Suppressor macrophage (primary cell): ENCODE data around the gene CUX1.
A peak's percentile ranks its signal among the peaks of the same experiment; 100 is the strongest.
"Not testable (repeated sequence)": the region's sequence is repeated elsewhere in the genome, so short reads cannot be mapped to it uniquely, and the experiment has no call there.

ENCODE experiments used
- DNase-seq, 4 experiments: peaks; one replicate each; pipeline ENCODE4 v3.0.0-alpha.2; 2020 to 2022

Gene CUX1

DNA sequence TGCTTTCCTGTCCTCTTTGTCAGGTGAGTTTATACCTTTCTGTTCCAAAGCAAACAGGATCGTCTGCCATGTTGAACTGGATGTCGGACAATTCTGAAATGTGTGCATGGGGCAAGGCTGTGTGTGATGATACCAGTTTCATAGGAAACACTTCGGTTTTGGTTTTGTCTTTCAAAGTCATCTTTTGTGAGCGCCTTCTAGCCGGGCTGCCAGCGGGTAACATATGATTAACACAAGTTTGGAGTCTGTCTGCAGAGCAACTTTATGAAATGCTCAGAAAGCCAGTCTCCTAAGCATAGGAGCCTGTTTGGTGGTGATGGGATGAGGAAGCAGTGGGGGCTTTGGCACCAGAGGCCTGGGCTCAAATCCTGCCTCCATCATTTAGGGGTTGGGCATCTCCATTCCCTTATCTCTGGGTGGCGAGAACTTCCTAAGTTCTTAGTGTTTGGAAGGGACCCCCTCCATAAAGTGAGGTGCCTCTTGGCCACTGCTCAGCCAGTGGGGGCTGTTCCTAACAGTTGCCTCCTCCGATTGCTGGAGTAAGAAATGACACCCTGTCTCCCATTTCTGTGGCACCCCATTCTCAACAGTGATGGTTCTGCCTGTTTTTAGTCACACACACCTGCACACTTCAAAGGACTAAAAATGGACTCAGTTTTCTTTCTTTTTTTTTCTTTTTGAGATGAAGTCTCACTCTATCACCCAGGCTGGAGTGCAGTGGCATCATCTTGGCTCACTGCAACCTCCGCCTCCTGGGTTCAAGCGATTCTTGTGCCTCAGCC, 36.8 kb downstream of the CUX1 start:
- DNase-seq = no peak

DNA sequence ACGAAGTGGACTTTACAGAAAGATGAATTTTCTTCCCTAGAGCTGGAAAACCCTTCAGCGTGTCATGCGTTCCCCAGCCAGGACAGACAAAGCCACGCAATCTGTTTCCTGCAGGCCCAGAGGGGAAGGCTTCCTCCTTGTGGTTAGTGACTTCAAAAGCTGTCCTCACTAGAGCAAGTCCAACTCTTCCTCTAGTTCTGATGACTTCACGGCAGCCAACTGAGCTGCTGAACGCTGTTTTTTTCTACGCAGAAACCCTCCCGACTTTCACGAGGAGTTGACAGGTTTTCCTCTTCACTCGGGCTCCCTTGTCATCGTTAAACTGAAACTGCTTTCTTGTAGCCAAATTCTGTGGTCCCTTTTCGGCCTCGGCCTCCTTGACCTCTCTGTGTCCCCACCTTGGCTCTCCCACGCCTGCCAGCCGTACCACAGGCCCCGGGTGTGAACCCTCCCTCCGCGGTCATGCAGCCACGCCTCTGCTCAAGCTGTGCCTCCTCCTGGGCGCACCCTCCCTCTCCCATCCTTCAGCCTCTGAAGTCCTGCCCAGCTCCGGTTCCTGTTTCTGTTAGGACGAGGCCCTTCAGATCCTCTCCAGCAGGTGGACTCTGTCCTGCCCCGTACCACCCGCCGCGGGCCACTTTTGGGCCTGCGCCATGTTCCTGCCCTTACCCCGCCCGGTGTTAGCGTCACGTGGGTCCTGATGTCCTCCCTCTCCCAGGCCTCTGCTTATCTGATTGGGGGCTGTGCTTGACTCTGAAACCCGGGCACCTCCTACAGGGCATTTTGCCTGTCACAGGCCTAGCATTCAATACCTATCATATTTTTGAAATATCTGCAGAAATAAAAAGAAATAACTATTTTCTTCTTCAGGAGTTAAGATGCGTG, 39.3 kb downstream of the CUX1 start:
- peak; percentile 96 to 98 (median 97) for DNase-seq

DNA sequence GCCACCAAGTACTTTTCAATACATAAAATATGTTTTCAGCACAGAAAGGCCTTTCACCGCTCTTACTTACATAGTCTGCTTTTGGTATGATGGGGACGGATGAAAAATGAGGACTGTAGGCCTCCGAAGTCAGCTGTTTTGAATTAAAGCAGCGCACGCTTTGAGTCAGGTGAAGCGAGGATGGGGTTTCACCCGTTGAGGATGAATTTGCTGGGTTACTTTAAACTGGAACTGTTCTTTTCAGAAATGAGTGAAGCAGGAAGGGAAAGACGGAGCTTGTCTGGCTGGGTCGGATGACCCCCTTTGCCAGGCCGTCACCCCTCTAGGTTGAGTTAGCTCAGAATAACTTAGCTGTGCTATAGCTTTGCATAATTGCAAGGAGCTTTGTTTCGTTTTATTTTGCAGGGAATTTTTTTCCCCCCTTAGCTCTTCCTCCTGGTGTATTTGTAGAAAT, 40.0 kb downstream of the CUX1 start:
- DNase-seq = peak in 3 of 4 experiments; percentile 17 to 26 (median 24)

DNA sequence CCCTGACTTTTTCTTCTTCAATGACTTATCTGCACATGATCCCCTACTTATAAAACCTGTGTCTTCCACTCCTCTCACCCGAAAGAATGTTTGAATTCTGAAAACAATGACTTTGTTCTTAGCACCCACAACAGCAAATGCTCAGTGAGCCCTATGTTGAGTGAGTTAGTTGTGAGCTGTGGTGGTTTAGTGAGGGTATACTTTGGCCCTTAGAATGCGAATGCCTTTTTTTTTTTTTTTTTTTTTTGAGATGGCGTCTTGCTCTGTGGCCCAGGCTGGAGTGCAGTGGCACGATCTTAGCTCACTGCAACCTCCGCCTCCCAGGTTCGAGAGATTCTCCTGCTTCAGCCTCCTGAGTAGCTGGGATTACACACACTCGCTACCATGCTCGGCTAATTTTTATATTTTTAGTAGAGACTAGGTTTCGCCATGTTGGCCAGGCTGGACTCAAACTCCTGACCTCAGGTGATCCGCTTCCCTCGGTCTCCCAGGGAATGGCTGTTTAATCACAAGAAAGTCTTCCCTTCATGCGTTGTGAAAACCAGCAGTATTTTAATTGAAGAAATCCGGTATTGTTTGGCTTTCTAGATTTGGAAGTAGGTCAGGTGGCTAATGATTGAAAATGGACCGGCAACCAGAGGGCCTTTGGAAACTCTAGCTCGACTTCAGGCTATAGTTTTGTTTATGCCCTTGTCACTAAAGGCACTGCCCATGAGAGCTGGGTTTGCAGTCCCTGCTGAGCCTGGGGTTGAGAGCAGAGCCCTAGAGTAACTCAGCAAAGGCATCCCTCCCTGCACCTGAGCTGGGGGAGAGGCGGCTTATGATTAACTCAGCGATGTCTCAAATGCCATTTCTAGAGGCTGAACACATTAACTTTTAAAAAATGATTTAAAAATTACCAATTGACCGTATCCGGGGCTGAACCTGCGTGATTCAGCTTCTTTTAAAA, 41.3 kb downstream of the CUX1 start:
- no peak for DNase-seq

DNA sequence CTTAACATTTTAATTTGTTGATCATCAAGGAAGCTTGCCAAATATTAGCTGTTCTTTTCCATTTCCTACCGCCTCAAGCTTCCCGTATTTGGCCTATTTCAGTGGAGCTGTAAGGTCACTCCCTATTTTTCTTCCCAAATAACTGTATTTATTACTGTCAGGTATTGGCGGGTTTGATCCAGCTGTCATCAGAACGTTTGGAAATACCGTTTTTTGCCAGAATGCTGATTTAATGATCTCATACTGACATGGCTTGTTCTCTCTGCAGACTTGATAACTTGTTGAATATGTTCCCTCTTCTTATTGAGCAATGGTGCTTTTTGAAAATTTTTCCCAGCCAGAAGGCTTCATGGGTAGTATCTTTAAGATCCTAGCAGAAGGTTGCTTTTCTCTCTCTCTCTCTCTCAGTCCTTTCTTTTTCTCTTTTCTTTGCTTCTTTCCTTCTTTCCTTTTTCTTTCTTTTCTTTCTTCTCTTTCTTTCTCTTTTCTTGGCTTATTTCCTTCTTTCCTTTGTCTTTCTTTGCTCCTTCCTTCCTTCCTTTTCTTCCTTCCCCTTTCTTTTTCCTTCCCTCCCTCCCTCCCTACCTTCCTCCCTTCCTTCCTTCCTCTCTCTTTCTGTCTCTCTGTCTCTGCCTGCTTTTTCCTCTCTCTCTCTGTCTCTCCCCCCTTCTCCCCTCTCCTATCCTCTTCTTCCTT, 42.1 kb downstream of the CUX1 start:
- peak in 3 of 4 experiments; percentile 31 to 59 (median 41) for DNase-seq

DNA sequence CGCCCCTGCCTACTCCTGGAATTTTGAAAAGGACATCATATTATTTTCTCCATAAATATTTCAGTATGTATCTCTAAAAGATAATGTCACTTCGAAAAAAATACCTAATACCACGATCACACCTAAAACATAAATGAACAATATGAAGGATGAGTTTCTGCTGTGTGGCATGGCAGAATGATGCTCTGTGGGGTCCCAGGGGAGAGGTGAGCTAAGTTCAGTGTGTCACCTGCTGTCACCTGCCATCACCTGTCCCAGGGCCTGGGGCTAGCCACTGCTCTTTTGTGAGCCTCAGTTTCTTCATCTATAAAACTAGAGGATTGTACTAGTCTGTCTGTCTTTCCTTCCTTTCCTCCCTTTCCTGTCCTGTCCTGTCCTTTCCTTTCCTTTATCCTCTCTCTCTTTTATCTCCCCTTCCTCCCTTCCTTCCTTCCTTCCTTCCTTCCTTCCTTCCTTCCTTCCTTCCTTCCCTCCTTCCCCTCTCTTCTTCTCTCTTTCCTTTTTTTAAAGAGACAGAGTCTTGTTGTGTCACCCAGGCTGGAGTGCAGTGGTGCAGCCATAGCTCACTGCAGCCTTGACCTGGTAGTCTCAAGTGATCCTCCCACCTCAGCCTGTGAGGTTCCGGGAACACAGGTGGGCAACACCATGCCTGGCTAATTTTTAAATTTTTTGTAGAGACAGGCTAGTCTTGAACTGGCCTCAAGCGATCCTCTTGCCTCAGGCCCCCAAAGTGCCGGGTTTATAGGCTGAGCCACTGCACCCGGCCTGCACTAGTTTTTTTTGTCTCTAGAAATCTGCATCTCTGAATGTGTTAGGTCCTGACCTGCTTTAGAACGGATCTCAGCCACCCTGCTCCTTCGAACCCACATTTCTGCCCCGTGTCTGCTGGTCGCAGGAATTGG, 43.1 kb downstream of the CUX1 start:
- no peak for DNase-seq

DNA sequence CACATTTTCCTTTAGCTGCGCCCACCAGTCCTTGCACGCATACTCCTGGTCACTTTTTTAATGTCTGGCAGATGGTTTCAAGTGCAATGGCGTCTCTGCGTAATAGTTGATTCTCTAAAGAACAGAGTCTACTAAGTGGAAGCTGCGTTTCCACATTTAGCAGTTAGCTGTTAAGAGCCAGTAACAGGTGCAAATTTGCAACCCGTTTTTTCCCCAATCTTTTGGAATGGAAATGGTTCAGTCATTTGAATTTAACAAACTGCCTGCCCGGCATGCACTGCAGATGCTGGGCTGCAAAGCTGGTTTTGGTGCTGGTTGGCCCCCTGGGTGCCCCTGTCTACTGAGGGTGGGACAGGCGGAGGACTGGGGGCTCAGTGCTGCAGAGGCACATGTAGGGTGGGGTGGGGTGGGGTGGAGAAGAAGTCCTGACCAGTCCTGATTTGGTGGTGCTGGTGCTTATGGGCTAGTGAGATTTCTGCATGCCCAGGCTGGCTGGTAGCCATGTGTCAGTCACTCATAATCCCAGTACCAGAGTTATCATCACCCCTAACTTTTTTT, 43.9 kb downstream of the CUX1 start:
- DNase-seq = no peak

DNA sequence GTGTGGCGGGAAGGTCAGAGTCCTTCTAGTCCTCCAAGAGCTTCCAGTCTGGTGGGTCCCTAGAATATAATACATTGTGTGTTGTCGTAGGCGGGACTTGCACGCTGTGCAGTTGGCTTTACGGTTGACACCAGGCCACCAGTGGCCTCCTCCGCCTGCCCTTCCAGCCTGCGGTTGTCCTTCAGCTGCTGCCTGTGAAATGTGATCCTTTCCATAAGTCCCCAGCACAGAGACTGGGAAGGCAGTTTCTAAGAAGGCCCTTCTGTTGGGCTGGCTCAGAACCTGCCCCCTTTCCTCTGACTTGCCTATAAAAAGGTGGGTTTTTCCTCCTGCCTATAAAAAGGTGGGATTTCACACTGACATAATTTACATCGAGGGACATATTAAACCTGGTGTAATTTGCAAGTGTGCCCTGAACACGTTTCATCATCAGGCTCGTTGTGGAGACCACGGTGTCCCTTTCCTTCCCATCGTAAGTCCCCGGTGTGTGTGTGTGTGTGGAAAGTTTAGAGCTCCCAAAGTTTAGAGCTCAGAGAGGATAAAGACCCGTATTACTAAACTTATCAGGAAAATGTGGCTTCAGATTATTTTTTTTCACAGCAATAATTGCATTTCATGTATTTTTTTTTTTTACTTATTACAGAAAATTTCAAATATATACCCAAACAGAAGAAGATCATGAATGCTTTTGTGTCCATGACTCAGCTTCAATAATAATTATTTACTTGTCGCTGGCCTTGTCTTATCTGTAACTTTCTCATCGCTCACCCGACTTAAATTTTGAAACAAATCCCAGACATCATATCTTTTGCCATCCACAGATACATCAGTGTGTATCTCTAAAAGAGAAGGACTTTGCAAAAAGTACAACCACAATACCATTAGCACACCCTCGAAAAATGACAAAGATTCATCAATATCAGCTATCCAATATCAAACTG, 45.1 kb downstream of the CUX1 start:
- DNase-seq = no peak

DNA sequence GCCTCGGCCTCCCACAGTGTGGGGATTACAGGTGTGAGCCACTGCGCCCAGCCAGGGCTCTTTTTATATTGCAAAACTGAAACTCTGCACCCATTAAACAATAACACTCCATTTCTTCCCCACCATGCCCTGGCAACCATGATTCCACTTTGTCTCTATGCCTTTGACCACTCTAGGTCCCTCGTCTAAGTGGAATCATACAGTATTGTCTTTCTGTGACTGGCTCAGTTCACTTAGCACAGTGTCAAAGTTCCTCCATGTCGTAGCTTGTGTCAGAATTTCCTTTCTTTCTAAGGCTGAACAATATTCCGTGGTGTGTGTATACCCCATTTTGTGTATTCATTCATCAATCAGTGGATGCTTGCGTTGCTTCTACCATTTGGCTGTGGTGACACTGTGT, 46.2 kb downstream of the CUX1 start:
- DNase-seq = no peak

DNA sequence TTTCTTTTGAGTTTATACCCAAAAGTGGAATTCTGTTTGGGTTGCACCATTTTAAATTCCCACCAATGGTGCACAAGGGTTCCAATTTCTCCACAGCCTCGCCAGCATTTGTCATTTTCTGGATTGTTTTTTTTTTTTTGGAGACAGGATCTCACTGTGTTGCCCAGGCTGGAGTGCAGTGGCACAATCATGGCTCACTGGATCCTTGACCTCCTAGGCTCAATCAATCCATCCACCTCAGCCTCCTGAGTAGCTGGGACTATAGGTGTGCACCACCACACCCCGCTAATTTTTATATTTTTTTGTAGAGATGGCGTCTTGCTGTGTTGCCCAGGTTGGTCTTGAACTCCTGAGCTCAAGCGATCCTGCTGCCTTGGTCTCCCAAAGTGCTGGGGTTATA, 46.6 kb downstream of the CUX1 start:
- DNase-seq = no peak

DNA sequence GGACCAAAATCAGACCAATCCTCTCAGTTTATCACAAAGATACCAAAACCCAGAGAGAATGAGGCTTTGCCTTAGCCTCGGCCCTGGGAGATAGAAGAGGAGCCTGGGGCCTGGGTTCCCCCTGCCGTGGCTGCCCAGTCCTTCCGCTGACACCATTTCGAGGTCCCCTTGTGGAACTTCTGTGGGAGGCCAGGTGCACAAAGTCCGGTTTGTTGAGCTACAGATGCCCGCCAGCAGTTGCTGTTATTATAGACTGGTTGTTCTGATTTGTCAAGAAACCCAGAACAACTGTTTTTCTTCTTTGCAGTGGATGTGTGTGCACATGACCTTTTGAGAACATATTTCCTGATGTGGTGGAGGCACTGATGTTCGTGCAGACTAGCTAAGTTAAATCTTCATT, 47.6 kb downstream of the CUX1 start:
- DNase-seq = no peak

DNA sequence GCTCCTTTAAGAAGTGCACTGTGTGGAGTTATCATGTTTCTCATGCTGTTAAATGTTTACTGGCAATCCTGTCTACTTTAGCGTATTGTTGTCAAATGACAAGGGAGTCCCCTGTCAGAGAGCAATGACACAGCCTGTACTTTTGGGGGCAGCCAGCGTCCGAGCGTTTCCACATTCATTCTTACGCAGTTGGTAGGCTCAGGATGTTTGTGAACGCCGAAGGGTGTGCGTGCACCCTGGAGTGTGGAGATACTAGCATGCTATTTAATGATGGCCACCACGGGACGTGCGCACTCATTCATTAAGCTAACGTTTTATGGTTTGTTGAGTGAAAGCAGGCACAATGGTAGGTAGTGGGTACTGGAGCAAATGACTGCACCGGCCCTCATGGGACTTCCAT, 48.0 kb downstream of the CUX1 start:
- no peak for DNase-seq

DNA sequence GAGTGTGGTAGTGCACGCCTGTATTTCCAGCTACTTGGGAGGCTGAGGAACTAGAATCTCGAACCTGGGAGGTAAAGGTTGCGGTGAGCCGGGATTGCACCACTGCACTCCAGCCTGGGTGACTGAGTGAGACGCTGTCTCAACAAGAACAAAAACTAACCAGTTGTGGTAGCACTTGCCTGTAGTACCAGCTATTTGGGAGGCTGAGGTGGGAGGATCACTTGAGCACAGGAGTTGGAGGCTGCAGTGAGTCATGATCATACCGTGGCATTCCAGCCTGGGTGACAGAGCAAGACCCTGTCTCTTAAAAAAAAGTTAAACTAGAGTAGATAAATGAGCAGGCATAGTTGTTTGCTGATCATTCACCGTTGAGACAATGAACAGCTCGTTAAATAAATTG, 48.9 kb downstream of the CUX1 start:
- DNase-seq = no peak

DNA sequence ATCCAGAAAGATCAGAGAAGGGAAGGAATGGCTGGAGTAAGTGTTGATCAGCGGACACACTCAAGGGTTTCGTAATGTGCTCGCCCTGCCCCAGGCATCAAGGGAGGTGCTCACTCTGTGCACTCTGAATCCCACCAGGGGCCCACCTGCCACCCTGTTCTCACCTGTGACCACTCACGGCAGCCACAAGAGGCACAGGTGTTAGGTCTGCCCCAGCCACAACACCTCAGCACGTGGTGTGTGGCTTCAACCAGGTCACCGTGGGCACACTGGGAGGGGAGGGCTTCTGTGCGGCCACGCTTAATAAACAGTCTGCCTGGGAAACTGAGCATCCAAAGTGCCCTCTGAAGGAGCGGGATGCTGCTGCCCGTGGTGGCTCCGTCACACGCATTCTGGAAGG, 49.8 kb downstream of the CUX1 start:
- no peak for DNase-seq

DNA sequence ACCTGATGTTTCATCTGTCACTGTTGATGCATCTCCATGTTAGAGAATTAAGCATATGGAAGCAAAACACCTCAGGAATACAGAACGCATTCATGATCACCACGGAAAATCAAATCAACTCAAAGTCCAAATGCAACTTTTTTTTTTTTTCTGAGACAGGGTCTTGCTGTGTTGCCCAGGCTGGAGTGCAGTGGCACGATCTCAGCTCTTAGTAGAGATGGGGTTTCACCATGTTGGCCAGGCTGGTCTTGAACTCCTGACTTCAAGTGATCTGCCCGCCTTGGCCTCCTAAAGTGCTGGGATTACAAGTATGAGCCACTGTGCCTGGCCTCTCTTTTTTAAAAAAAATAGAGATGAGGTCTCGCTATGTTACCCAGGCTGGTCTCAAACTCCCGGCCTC, 50.3 kb downstream of the CUX1 start:
- DNase-seq = not testable (repeated sequence)

DNA sequence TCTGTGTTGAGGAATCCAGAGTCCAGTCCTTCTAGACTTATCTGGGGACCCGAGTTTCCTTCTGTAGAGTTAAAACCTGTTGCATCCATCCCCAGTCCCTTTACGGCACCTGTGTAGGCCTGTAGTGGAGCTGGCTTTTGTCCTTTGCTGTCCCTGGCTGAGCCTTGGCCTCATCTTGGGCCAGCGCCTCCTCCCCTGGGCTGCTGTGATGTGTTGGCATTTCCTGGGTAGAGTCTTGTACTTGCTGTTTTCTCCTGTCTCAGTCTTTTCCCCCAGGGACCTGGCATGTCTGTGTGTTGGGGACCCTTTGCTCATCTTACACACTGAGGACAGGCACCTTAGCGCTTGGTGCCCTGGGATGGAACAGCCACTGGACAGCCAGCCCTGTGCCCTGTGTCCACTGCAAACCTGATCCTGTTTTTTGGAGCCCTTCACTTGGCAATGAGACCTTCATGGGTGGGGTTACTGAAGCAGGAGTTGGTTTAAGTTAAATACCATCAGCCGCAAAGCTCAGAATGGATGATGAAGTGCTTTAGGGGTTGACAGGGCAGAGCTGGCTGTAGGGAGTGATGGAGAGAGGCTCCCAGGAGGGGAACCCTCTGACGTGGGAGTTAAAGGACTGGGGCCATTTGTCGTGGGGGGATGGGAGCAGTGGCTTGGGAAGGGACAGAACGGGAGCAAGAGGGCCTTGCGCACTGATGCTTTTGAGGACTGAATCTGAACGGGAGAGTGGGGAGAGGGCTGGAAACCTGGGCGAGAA, 50.9 kb downstream of the CUX1 start:
- no peak for DNase-seq

DNA sequence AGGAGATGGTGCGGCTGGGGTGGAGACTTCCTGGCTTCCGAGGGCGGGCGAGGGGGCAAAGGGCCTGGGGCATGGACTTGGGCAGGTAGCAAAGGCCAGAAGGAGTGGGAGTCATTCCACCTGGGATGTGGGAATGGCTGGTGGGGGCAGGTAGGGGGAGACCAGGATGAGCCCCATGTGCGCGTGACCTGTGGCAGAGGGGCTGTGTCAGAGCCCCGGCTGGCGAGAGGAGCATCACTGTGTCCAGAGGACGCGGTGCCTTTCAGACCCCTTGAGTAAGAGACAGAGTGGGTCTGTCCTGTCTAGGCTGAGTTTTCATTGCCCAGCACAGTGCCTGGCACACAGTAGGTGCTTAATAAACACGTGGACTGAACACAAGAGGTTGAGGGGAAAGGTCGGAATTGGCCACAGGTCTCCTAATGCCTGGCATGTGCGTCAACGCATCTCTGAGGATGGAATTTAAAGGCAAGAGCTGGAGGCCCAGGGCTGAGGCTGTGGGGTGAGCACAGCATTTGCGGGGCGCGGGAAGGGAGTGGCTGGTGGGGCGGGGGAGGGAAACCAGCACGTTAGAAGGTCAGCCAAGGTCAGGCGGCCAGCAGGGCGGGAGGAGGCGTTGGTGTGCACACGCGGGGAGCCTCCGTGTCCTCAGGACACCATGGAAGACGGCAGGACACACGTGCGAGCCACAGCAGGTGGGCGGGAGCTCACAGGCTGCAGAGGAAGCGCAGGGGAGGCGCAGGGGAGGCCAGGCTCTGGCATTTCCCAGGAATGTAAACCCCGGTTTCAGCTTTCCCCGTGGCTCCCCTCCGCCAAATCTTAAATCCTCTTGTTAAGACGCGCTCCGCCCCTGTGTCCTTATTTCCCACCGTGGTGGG, 51.8 kb downstream of the CUX1 start:
- DNase-seq = no peak

DNA sequence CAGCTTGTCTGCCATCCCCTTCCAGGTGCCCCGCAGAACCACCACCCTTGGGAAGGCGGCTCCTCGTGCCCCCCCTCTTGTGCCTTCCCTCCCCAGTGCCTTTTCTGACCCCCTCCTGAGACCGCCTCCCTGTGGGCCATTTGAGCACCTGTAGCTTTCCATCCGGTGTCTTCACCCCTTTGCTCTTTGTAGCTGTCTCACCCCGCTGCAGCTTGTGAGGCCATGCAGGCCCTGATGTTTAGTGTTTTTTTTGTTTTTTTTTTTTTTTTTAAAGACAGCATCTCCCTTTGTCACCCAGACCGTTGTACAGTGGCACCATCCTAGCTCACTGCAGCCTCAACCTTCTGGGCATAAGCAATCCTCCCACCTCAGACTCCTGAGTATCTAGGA, 52.5 kb downstream of the CUX1 start:
- no peak for DNase-seq
